ENCODE measurements around the gene NEK7.

NEK7 gene

DNA sequence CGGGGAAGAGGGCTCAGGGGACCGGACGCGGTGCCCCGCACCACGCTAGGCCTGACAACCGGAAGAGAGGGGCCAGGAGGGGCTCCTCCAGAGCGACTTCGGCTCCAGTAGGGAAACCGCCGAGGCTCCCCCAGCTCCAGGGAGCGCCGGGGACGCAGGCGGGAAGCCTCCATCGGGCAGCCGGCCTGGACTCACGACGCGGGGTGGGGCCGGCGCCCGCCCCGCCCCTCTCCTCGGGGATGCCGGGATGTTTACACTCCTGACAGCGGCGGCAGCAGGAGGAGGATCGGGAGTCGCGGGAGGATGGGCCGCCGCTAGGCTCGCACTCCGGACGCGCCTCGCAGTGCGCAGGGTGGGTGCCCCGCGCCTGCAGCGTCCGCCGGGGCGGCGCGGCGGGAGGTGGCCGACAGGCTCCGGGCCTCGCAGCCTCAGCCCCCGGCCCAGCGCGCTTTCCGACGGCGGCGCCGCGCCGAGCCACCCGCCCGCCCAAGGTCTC, at the start of gene NEK7:
NEK7 (plus strand) TSS at position 254 of the 496 bp plus-strand sequence. CDS start 75,583 bp downstream, outside the sequence.
- no peak for DNase-seq (ENCODE audit: low read depth)
- TF ChIP-seq CTCF (IDR thresholded peaks at IDR 0.05; ENCODE audit: low read depth, low read length, missing control alignments) = no peak
- H3K4me3 ChIP-seq (ENCODE audit: low read depth, low read length) = peak within 1 kb of the TSS; percentile 94

DNA sequence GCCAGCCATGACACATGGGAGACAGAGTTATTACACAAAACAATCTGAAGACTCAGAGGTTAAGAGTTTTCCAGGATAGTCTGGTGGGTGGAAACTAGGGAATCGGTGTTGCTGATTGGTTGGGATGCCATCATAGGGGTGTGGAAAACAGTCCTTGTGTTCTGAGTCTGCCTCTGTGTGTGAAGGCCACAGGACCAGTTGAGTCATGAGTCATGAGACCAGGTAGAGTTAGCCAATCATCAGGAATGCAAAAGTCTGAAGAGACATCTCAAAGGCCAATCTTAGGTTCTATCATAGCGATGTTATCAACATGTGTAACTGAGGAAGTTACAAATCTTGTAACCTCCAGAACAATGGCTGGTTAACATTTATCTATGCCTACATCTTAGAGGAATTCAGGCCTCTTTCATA, 49.7 kb upstream of the NEK7 start:
- no peak for TF ChIP-seq CTCF (IDR thresholded peaks at IDR 0.05; ENCODE audit: low read depth, low read length, missing control alignments)
- H3K4me3 ChIP-seq (ENCODE audit: low read depth, low read length) = no peak overlapping the region
- DNase-seq (ENCODE audit: low read depth) = no peak

GRCh38 chr1:198108636-198109370, 48.0 kb upstream of the NEK7 start:
- DNase-seq (ENCODE audit: low read depth) = no peak
- no peak overlapping the region for H3K4me3 ChIP-seq (ENCODE audit: low read depth, low read length)
- no peak for TF ChIP-seq CTCF (IDR thresholded peaks at IDR 0.05; ENCODE audit: low read depth, low read length, missing control alignments)

DNA sequence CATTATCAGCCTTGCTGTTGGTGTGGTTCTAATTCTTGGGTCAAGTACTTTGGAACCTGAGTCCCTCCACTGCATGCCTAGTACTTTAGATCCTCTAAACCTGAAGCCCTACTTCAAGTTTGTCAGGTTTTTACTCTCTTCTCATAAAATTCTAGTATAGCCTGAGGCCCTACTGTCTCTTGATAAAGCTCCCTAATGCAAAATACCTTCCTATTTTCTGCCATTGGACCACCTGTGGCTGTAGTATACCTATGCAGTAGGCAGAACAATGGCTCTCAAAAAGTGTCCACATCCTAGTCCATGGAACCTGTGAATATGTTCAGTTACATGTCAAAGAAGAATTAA, 47.5 kb upstream of the NEK7 start:
- no peak overlapping the region for H3K4me3 ChIP-seq (ENCODE audit: low read depth, low read length)
- no peak for TF ChIP-seq CTCF (IDR thresholded peaks at IDR 0.05; ENCODE audit: low read depth, low read length, missing control alignments)
- DNase-seq (ENCODE audit: low read depth) = no peak

DNA sequence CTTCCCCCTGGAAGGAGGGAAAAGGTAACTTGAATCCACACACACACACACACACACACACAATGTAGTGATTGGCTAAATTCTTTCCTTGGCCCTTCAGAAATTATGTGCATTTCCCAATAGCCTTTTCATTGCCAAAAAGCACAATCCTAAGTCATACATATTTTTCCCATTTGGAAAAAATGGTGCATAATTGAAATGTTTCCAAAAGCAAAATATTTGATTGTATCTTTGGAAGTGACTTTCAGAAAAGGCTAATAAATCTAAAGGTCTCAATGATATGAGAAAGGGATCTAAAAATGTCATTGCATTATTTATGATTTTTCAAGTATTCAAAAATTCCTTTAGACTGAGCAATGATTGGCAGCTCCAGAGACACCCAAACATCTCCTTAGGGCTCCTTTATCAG, 43.5 kb upstream of the NEK7 start:
- TF ChIP-seq CTCF (IDR thresholded peaks at IDR 0.05; ENCODE audit: low read depth, low read length, missing control alignments) = no peak
- no peak overlapping the region for H3K4me3 ChIP-seq (ENCODE audit: low read depth, low read length)
- DNase-seq (ENCODE audit: low read depth) = no peak

GRCh38 chr1:198116069-198116468, 40.7 kb upstream of the NEK7 start:
- no peak overlapping the region for H3K4me3 ChIP-seq (ENCODE audit: low read depth, low read length)
- TF ChIP-seq CTCF (IDR thresholded peaks at IDR 0.05; ENCODE audit: low read depth, low read length, missing control alignments) = no peak
- DNase-seq (ENCODE audit: low read depth) = no peak

DNA sequence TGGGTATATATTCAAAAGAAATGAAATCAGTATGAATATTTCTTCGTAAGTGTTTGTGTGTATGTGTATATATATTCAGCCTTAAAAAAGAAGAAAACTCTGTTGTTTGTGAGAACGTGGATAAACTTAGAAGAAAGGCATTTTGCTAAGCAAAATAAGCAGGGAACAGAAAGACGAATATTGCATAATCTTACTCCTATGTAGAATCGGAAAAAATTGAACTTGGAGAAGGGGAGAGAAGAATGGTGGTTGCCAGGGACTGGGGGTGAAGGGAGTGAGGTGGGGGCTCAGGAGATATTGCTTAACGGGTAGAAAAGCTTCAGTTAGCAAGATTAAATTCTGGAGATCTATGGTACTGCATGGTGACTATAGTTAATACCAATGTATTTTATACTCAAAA, 40.3 kb upstream of the NEK7 start:
- DNase-seq (ENCODE audit: low read depth) = no peak
- no peak for TF ChIP-seq CTCF (IDR thresholded peaks at IDR 0.05; ENCODE audit: low read depth, low read length, missing control alignments)
- H3K4me3 ChIP-seq (ENCODE audit: low read depth, low read length) = no peak overlapping the region
